ENCODE data around the gene RSPH6A. TPM values are rescaled to one million over a fixed set of nuclear protein-coding genes. Genes with fewer than 3 reads are reported as not detected.

Gene RSPH6A
- total and polyA plus RNA-seq, 2 of the 4 experiments (the other 2 are of a cell fraction) = under 0.01 to 0.09 TPM

DNA sequence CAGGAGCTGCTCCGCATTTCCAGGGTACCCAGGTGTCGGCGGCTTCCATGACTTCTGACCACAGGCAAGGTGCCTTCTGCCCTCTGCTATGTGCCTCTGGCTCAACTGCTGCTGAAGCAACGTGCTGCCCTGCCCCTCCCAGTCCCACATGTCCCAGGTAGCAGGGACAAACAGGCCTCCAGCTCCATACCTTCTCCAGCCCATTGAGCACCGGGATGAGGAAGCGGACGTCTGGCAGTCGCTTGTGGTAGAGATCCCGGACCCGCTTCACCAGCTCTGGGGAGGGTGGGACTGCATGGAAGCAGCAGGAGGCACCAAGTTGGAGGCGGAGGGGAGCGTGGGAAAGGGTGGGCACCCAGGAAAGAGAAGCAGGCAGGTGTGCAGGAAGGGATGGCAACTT lies 8.1 kb upstream of the RSPH6A start:
- TF ChIP-seq RFX5 (IDR thresholded peaks at IDR 0.05; ENCODE audit: low read depth, low read length) (no peak), SMC3 (IDR thresholded peaks at IDR 0.05; ENCODE audit: low read depth, low read length) (no peak), MAFK (IDR thresholded peaks at IDR 0.05; ENCODE audit: low read depth, low read length) (no peak), MAZ (IDR thresholded peaks at IDR 0.05; ENCODE audit: borderline replicate concordance, low read depth, low read length) (no peak)
- Histone ChIP-seq H4K91ac (ENCODE audit: insufficient read depth, low read depth, low read length) (no peak overlapping the region), H3K36me3 (ENCODE audit: control insufficient read depth, insufficient read depth, low read length) (peaks cover 79% of the 10 kb centered on the region), H4K20me1 (ENCODE audit: insufficient read depth, low read length) (peaks cover 7% of the 10 kb centered on the region; the same call in 1 of the 2 replicates), H3K18ac (ENCODE audit: low read depth, low read length) (no peak overlapping the region), H2AK5ac (ENCODE audit: low read depth, low read length) (no peak overlapping the region), H2BK5ac (ENCODE audit: low read depth, low read length, poor library complexity, severe bottlenecking) (no peak overlapping the region), H3K23ac (ENCODE audit: low read depth, low read length) (no peak overlapping the region), H3K9ac (ENCODE audit: low read depth, low read length) (no peak overlapping the region), H3K14ac (replicated peaks; ENCODE audit: low read depth, low read length) (no peak overlapping the region), H2BK15ac (ENCODE audit: low read depth, low read length) (no peak overlapping the region), H3K27me3 (ENCODE audit: control insufficient read depth, insufficient read depth, low read length) (no peaks in the 10 kb centered on the region), H3K79me1 (ENCODE audit: low read depth in 1 of 2, low read length in 2 of 2) (no peaks in the 10 kb centered on the region; a peak in 1 of 4 replicates), H4K5ac (ENCODE audit: low read depth, low read length) (no peak overlapping the region), H3K56ac (ENCODE audit: extremely low read depth, insufficient read depth, low read length) (no peak overlapping the region), H2AK9ac (replicated peaks; ENCODE audit: low read depth, low read length, poor library complexity) (no peak overlapping the region), H2BK20ac (ENCODE audit: low read depth, low read length) (no peak overlapping the region), H3K9me3 (ENCODE audit: control insufficient read depth, insufficient read depth, low read length) (no peaks in the 10 kb centered on the region), H3K4me1 (ENCODE audit: control insufficient read depth, insufficient read depth, low read length) (no peaks in the 10 kb centered on the region), H3K27ac (ENCODE audit: insufficient read depth, low read length) (no peak overlapping the region), H3K4me2 (ENCODE audit: low read depth, low read length) (no peak overlapping the region), H4K8ac (ENCODE audit: low read depth in 2 of 2, low read length in 2 of 2) (no peak overlapping the region), H3K4me3 (ENCODE audit: insufficient read depth, low read depth, low read length) (no peak overlapping the region), H2AFZ (replicated peaks; ENCODE audit: low read length, poor library complexity) (peak overlapping the region; percentile 32), H2BK120ac (ENCODE audit: low read depth, low read length) (no peak overlapping the region), H3K9me1 (ENCODE audit: insufficient read depth, low read length) (no peaks in the 10 kb centered on the region), H3K4ac (ENCODE audit: low read depth, low read length) (no peak overlapping the region)
- ATAC-seq (ENCODE audit: low read depth) (no peak), DNase-seq (no peak)
- POLR2A ChIA-PET (ENCODE audit: unreplicated experiment) = interaction anchor here (0.5 kb wide), 1 partner anchor 52 kb away, joined by 7 read pairs; no protein-coding TSS in a partner anchor
- dilution Hi-C loops (cut with HindIII; ENCODE audit: low sequenced_read_pairs, unreplicated experiment) (no loop called here), intact Hi-C loops (cut with micrococcal nuclease) (no loop called here), in situ Hi-C loops (cut with MboI; ENCODE audit: low sequenced_read_pairs) (no loop called here)
- BruUV-seq (replicated peaks) = no TSS peak
- no CpG with 5 or more reads among the region's 12 CpGs for WGBS, 2 experiments (ENCODE audit: extremely low coverage in 2 of 2, insufficient read length in 1 of 2)
- CTCF ChIA-PET = no interaction called here

All from IMR-90 (cell line).